HEK293 (cell line): ENCODE results near the gene LIPA.

Experiments used
- BCL11B ChIP-seq: fragments of 450-650 bp; formaldehyde crosslinking; IDR thresholded peaks from 2 replicates; pipeline ENCODE4 v1.5.1; 2016; ENCODE audit warnings: low read depth, missing biosample characterization, missing genetic modification characterization
- PRDM10 ChIP-seq: fragments of 450-650 bp; formaldehyde crosslinking; IDR thresholded peaks from 2 replicates; pipeline ENCODE4 v1.5.1; 2016; ENCODE audit warnings: missing biosample characterization, missing genetic modification characterization
- PRDM4 ChIP-seq: fragments of 450-650 bp; formaldehyde crosslinking; IDR thresholded peaks from 2 replicates; pipeline ENCODE4 v1.5.1; 2017; ENCODE audit warnings: missing biosample characterization, missing genetic modification characterization
- SP3 ChIP-seq: fragments of 450-650 bp; formaldehyde crosslinking; IDR thresholded peaks from 2 replicates; pipeline ENCODE4 v1.5.1; 2016; ENCODE audit warnings: missing biosample characterization, missing genetic modification characterization
- ZBTB21 ChIP-seq: fragments of 450-650 bp; formaldehyde crosslinking; IDR thresholded peaks from 2 replicates; pipeline ENCODE4 v1.5.1; 2017; ENCODE audit warnings: missing biosample characterization, missing genetic modification characterization
- ZBTB48 ChIP-seq: fragments of 450-650 bp; formaldehyde crosslinking; IDR thresholded peaks from 2 replicates; pipeline ENCODE4 v1.5.1; 2016; ENCODE audit warnings: missing biosample characterization, missing genetic modification characterization
- ZIC2 ChIP-seq: fragments of 450-650 bp; formaldehyde crosslinking; IDR thresholded peaks from 2 replicates; pipeline ENCODE4 v1.5.1; 2016; ENCODE audit warnings: missing biosample characterization, missing genetic modification characterization
- ZNF121 ChIP-seq: fragments of 450-650 bp; formaldehyde crosslinking; IDR thresholded peaks from 2 replicates; pipeline ENCODE4 v1.5.1; 2016; ENCODE audit warnings: missing biosample characterization, missing genetic modification characterization
- ZNF146 ChIP-seq: fragments of 450-650 bp; formaldehyde crosslinking; IDR thresholded peaks from 2 replicates; pipeline ENCODE4 v1.5.1; 2016; ENCODE audit warnings: missing biosample characterization, missing genetic modification characterization
- ZNF174 ChIP-seq: fragments of 450-650 bp; formaldehyde crosslinking; IDR thresholded peaks from 2 replicates; pipeline ENCODE4 v1.5.0; 2017; ENCODE audit warnings: missing biosample characterization, mild to moderate bottlenecking, missing genetic modification characterization
- ZNF202 ChIP-seq: fragments of 450-650 bp; formaldehyde crosslinking; IDR thresholded peaks from 2 replicates; pipeline ENCODE4 v1.5.1; 2016; ENCODE audit warnings: missing biosample characterization, missing genetic modification characterization, borderline replicate concordance
- ZNF37A ChIP-seq: fragments of 450-650 bp; IDR thresholded peaks from 2 replicates; pipeline ENCODE4 v1.5.1; 2018; ENCODE audit warnings: missing biosample characterization, missing genetic modification characterization
- ZNF48 ChIP-seq: fragments of 450-650 bp; formaldehyde crosslinking; IDR thresholded peaks from 2 replicates; pipeline ENCODE4 v1.5.1; 2016; ENCODE audit warnings: missing biosample characterization, missing genetic modification characterization
- ZNF558 ChIP-seq: fragments of 450-650 bp; formaldehyde crosslinking; IDR thresholded peaks from 2 replicates; pipeline ENCODE4 v1.5.1; 2016; ENCODE audit warnings: missing biosample characterization, missing genetic modification characterization
- ZNF830 ChIP-seq: fragments of 450-650 bp; IDR thresholded peaks from 2 replicates; pipeline ENCODE4 v1.5.0; 2018; ENCODE audit warnings: missing biosample characterization, missing genetic modification characterization, low read depth, mild to moderate bottlenecking, moderate library complexity
- ZSCAN30 ChIP-seq: fragments of 450-650 bp; IDR thresholded peaks from 2 replicates; pipeline ENCODE4 v1.5.1; 2018; ENCODE audit warnings: missing biosample characterization, mild to moderate bottlenecking, missing genetic modification characterization, moderate library complexity
- TF ChIP-seq, protein P1 (sequence below): fragments of 450-650 bp; formaldehyde crosslinking; IDR thresholded peaks from 2 replicates; pipeline ENCODE4 v1.5.1; 2016; ENCODE audit warnings: missing biosample characterization, missing genetic modification characterization
- TF ChIP-seq, protein P2 (sequence below): fragments of 450-650 bp; formaldehyde crosslinking; IDR thresholded peaks from 2 replicates; pipeline ENCODE4 v1.5.1; 2016; ENCODE audit warnings: missing biosample characterization, missing genetic modification characterization

LIPA gene

GRCh38 chr10:89207181-89207800 is 44.3 kb downstream of the LIPA start, which contains the start of gene CH25H (continued):
- TF ChIP-seq, protein P1, sequence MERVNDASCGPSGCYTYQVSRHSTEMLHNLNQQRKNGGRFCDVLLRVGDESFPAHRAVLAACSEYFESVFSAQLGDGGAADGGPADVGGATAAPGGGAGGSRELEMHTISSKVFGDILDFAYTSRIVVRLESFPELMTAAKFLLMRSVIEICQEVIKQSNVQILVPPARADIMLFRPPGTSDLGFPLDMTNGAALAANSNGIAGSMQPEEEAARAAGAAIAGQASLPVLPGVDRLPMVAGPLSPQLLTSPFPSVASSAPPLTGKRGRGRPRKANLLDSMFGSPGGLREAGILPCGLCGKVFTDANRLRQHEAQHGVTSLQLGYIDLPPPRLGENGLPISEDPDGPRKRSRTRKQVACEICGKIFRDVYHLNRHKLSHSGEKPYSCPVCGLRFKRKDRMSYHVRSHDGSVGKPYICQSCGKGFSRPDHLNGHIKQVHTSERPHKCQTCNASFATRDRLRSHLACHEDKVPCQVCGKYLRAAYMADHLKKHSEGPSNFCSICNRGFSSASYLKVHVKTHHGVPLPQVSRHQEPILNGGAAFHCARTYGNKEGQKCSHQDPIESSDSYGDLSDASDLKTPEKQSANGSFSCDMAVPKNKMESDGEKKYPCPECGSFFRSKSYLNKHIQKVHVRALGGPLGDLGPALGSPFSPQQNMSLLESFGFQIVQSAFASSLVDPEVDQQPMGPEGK (tag by site-specific recombination) = 0 out of 2 replicates have a peak, but pooled peaks have one; percentile 25
- TF ChIP-seq ZNF48 (tag by site-specific recombination) (no peak), ZNF558 (tag by site-specific recombination) (no peak), ZSCAN30 (tag by site-specific recombination) (0 out of 2 replicates have a peak, but pooled peaks have one; percentile 26), ZBTB48 (tag by site-specific recombination) (no peak), ZBTB21 (tag by site-specific recombination) (no peak), PRDM4 (tag by site-specific recombination) (no peak), ZNF37A (no peak), PRDM10 (tag by site-specific recombination) (no peak), SP3 (tag by site-specific recombination) (peak; percentile 33; the same call in 1 of the 2 replicates), ZNF146 (tag by site-specific recombination) (no peak), ZNF174 (tag by site-specific recombination) (no peak), ZNF830 (tag by site-specific recombination) (no peak), ZNF202 (tag by site-specific recombination) (no peak), BCL11B (no peak), ZNF121 (tag by site-specific recombination) (no peak), ZIC2 (no peak)
- TF ChIP-seq, protein P2, sequence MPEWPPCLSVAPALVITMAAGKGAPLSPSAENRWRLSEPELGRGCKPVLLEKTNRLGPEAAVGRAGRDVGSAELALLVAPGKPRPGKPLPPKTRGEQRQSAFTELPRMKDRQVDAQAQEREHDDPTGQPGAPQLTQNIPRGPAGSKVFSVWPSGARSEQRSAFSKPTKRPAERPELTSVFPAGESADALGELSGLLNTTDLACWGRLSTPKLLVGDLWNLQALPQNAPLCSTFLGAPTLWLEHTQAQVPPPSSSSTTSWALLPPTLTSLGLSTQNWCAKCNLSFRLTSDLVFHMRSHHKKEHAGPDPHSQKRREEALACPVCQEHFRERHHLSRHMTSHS = no peak
